ENCODE measurements around the gene TJP1.

DNA sequence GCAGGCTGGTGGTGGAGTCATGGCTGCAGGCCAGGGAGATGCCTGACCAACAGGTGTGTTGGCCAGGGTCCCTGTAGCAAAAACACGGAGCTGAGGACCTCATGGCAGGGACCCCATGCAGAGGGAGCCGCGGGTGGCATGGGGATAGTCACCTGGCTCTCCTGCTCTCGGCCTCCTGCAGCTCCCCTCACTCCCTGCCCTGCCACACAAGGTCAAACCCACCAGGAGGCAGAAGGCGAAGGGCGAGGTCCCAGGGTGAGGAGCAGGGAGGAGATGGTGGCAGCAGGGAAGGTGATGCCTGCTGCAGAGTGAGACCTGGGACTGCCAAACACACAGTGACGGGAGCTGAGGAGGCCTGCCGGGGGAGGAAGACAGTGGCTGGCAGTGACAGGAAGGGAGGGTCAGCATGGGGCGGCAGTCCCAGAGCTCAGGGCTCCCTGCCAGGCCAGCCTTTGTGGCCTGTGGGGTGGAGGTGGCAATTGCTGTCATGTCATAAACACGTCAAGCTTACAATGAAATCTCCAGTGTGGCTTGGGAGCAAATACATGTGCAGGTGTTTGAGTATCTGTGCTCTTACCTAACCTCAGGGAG, 144.3 kb downstream of the TJP1 start:
- TF ChIP-seq EZH2 (IDR thresholded peaks at IDR 0.05; ENCODE audit: borderline replicate concordance, low read depth, low read length, severe bottlenecking): no peak
- TF ChIP-seq, protein P1, sequence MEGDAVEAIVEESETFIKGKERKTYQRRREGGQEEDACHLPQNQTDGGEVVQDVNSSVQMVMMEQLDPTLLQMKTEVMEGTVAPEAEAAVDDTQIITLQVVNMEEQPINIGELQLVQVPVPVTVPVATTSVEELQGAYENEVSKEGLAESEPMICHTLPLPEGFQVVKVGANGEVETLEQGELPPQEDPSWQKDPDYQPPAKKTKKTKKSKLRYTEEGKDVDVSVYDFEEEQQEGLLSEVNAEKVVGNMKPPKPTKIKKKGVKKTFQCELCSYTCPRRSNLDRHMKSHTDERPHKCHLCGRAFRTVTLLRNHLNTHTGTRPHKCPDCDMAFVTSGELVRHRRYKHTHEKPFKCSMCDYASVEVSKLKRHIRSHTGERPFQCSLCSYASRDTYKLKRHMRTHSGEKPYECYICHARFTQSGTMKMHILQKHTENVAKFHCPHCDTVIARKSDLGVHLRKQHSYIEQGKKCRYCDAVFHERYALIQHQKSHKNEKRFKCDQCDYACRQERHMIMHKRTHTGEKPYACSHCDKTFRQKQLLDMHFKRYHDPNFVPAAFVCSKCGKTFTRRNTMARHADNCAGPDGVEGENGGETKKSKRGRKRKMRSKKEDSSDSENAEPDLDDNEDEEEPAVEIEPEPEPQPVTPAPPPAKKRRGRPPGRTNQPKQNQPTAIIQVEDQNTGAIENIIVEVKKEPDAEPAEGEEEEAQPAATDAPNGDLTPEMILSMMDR (IDR thresholded peaks at IDR 0.05; ENCODE audit: borderline replicate concordance, extremely low read depth, low read length, poor library complexity, severe bottlenecking): no peak

Data from DND-41 (cell line).